Neural progenitor cell (in vitro differentiated cells): ENCODE measurements around the gene IREB2.
"Not testable (repeated sequence)": the region's sequence is repeated elsewhere in the genome, so short reads cannot be mapped to it uniquely, and the experiment has no call there.

Experiments used
- CTCF ChIP-seq: fragments of 200-600 bp; sonication (generic); IDR thresholded peaks from 2 replicates; pipeline ENCODE4 v1.5.1; 2017; ENCODE audit warnings: antibody characterized with exemption, mild to moderate bottlenecking
- EZH2phosphoT487 ChIP-seq: fragments of 200-600 bp; sonication (generic); IDR thresholded peaks from 2 replicates; pipeline ENCODE4 v1.6.1; 2017; ENCODE audit warnings: antibody characterized with exemption

DNA sequence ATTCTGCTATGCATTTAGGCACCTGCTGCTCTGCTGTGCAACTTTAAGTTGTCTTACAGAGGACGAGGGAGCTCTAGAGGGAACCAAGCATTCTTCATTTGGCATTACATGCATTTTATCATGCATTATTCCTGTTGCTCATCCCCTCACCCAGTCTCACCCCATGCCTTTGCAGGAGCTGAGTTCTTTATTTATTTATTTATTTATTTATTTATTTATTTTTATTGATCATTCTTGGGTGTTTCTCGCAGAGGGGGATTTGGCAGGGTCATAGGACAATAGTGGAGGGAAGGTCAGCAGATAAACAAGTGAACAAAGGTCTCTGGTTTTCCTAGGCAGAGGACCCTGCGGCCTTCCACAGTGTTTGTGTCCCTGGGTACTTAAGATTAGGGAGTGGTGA lies 82.0 kb downstream of the IREB2 start:
- not testable (repeated sequence) for TF ChIP-seq CTCF, EZH2phosphoT487
